CD4-positive, alpha-beta T cell treated with Interleukin-12 subunit alpha and Interleukin-12 subunit beta, for 1 hour (primary cell): Measurements from ENCODE around the gene COPZ1.

ENCODE experiments used
- DNase-seq: peaks from one replicate; pipeline ENCODE4 v3.0.0-alpha.2; 2020

The COPZ1 gene

GRCh38 chr12:54398995-54399793 lies 74.3 kb downstream of the COPZ1 start:
- DNase-seq, result peak; percentile 89

GRCh38 chr12:54401119-54401518 lies 76.2 kb downstream of the COPZ1 start:
- no peak for DNase-seq
